Measurements from ENCODE around the gene ATAT1. TPM values are rescaled to one million over a fixed set of nuclear protein-coding genes. Genes with fewer than 3 reads are reported as not detected.
A peak's percentile ranks its signal among the peaks of the same experiment; 100 is the strongest.

The ATAT1 gene
- total RNA-seq, 1 experiment from 2014 or later = 29.4 TPM

DNA sequence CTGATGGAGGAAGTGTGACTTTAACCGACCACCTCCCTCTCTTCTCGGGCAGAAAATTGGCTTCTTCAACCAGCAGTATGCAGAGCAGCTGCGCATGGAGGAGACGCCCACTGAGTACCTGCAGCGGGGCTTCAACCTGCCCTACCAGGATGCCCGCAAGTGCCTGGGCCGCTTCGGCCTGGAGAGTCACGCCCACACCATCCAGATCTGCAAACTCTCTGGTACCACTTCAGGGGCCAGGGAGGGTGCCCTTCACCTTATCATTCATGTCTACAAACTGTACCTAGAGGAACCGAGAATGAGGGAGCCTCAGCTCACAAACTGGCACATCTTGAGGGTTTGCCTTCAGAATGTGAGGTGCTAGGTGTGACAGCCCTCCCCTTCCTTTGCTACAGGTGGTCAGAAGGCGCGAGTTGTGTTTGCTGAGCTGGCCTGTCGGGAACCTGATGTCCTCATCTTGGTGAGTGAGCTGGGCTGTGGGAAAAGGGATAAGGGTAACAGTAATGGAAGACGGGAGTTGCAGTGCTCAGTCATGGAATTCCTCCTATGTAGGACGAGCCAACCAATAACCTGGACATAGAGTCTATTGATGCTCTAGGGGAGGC is 36.8 kb upstream of the ATAT1 start:
- no TSS peak for BruUV-seq (replicated peaks)
- H3K36me3 ChIP-seq (ENCODE audit: low read depth) = peaks cover 39% of the 10 kb centered on the region
- ChIA-PET CTCF (no interaction called here), POLR2A (ENCODE audit: unreplicated experiment) (no interaction called here)
- no peak overlapping the region for H2AFZ ChIP-seq
- no peaks in the 10 kb centered on the region; the same call in 1 of the 2 replicates for H4K20me1 ChIP-seq (ENCODE audit: insufficient read depth)
- peaks cover 47% of the 10 kb centered on the region for H3K4me1 ChIP-seq (replicated peaks; ENCODE audit: insufficient read depth)
- peaks cover 60% of the 10 kb centered on the region for H3F3A ChIP-seq (ENCODE audit: insufficient read depth, low read depth)
- no peaks in the 10 kb centered on the region for H3K27me3 ChIP-seq (ENCODE audit: insufficient read depth, low read depth)
- peak overlapping the region; percentile 62 for H3K4me2 ChIP-seq
- H3K9me2 ChIP-seq (ENCODE audit: insufficient read depth) = no peaks in the 10 kb centered on the region
- intact Hi-C loops (cut with micrococcal nuclease; ENCODE audit: unreplicated experiment) = no loop called here
- no peak for TF ChIP-seq EZH2 (IDR thresholded peaks at IDR 0.05; ENCODE audit: low read depth)
- TF ChIP-seq, protein P1, sequence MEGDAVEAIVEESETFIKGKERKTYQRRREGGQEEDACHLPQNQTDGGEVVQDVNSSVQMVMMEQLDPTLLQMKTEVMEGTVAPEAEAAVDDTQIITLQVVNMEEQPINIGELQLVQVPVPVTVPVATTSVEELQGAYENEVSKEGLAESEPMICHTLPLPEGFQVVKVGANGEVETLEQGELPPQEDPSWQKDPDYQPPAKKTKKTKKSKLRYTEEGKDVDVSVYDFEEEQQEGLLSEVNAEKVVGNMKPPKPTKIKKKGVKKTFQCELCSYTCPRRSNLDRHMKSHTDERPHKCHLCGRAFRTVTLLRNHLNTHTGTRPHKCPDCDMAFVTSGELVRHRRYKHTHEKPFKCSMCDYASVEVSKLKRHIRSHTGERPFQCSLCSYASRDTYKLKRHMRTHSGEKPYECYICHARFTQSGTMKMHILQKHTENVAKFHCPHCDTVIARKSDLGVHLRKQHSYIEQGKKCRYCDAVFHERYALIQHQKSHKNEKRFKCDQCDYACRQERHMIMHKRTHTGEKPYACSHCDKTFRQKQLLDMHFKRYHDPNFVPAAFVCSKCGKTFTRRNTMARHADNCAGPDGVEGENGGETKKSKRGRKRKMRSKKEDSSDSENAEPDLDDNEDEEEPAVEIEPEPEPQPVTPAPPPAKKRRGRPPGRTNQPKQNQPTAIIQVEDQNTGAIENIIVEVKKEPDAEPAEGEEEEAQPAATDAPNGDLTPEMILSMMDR (conservative IDR thresholded peaks at IDR 0.05) = no peak
- no peaks in the 10 kb centered on the region for H3K9me3 ChIP-seq (ENCODE audit: insufficient read depth, low read depth)
- H3K27ac ChIP-seq = peak overlapping the region; percentile 84
- DNase-seq = no peak
- peaks cover 18% of the 10 kb centered on the region for H3K79me2 ChIP-seq (ENCODE audit: low read depth)
- no peak overlapping the region for H3K4me3 ChIP-seq

DNA sequence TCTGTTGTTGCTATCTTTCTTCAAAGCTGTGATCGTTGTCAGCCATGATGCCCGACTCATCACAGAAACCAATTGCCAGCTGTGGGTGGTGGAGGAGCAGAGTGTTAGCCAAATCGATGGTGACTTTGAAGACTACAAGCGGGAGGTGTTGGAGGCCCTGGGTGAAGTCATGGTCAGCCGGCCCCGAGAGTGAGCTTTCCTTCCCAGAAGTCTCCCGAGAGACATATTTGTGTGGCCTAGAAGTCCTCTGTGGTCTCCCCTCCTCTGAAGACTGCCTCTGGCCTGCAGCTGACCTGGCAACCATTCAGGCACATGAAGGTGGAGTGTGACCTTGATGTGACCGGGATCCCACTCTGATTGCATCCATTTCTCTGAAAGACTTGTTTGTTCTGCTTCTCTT is 36.2 kb upstream of the ATAT1 start:
- Histone ChIP-seq H3K27ac (peak overlapping the region; percentile 84), H3K27me3 (ENCODE audit: insufficient read depth, low read depth) (no peaks in the 10 kb centered on the region), H3K4me1 (replicated peaks; ENCODE audit: insufficient read depth) (peaks cover 47% of the 10 kb centered on the region), H3F3A (ENCODE audit: insufficient read depth, low read depth) (peaks cover 65% of the 10 kb centered on the region), H3K4me2 (peak overlapping the region; percentile 62), H2AFZ (no peak overlapping the region), H3K9me3 (ENCODE audit: insufficient read depth, low read depth) (no peaks in the 10 kb centered on the region), H4K20me1 (ENCODE audit: insufficient read depth) (no peaks in the 10 kb centered on the region; the same call in 1 of the 2 replicates), H3K79me2 (ENCODE audit: low read depth) (peaks cover 18% of the 10 kb centered on the region), H3K4me3 (no peak overlapping the region), H3K9me2 (ENCODE audit: insufficient read depth) (no peaks in the 10 kb centered on the region), H3K36me3 (ENCODE audit: low read depth) (peaks cover 40% of the 10 kb centered on the region)
- ChIA-PET CTCF (interaction anchor here (0.6 to 1.3 kb wide), 5 partner anchors 19 to 489 kb away, joined by 3 to 5 read pairs (median 4); partner anchors contain the start of gene ABCF1), POLR2A (ENCODE audit: unreplicated experiment) (interaction anchor here (0.5 to 1.1 kb wide), 8 partner anchors 10 to 377 kb away, joined by 3 to 23 read pairs (median 6); partner anchors contain the start of gene ABCF1)
- TF ChIP-seq EZH2 (IDR thresholded peaks at IDR 0.05; ENCODE audit: low read depth) = no peak
- TF ChIP-seq, protein P1 (conservative IDR thresholded peaks at IDR 0.05) = no peak
- DNase-seq = no peak
- intact Hi-C loops (cut with micrococcal nuclease; ENCODE audit: unreplicated experiment) = no loop called here
- BruUV-seq (replicated peaks) = no TSS peak

DNA sequence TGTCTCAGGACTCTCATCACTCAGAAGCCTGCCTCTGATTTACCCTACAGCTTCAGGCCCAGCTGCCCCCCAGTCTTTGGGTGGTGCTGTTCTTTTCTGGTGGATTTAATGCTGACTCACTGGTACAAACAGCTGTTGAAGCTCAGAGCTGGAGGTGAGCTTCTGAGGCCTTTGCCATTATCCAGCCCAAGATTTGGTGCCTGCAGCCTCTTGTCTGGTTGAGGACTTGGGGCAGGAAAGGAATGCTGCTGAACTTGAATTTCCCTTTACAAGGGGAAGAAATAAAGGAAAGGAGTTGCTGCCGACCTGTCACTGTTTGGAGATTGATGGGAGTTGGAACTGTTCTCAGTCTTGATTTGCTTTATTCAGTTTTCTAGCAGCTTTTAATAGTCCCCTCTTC is 35.7 kb upstream of the ATAT1 start:
- H3F3A ChIP-seq (ENCODE audit: insufficient read depth, low read depth) = peaks cover 66% of the 10 kb centered on the region
- peak overlapping the region; percentile 84 for H3K27ac ChIP-seq
- TF ChIP-seq EZH2 (IDR thresholded peaks at IDR 0.05; ENCODE audit: low read depth) = no peak
- TF ChIP-seq, protein P1 (conservative IDR thresholded peaks at IDR 0.05) = no peak
- intact Hi-C loops (cut with micrococcal nuclease; ENCODE audit: unreplicated experiment) = loop anchor here (1.0 kb wide), 5 partner anchors 20 to 104 kb away; partner anchors contain the start of genes ABCF1, GNL1 and HLA-E
- H4K20me1 ChIP-seq (ENCODE audit: insufficient read depth) = no peaks in the 10 kb centered on the region; the same call in 1 of the 2 replicates
- H3K9me3 ChIP-seq (ENCODE audit: insufficient read depth, low read depth) = no peaks in the 10 kb centered on the region
- H3K4me3 ChIP-seq = no peak overlapping the region
- no peak overlapping the region for H2AFZ ChIP-seq
- POLR2A ChIA-PET (ENCODE audit: unreplicated experiment) = interaction anchor here (0.5 to 1.1 kb wide), 12 partner anchors 10 to 532 kb away, joined by 3 to 23 read pairs (median 6); partner anchors contain the start of gene ABCF1
- CTCF ChIA-PET = interaction anchor here (0.6 to 1.3 kb wide), 6 partner anchors 20 to 489 kb away, joined by 3 to 6 read pairs (median 4); partner anchors contain the start of genes ABCF1 and MRPS18B
- peaks cover 18% of the 10 kb centered on the region for H3K79me2 ChIP-seq (ENCODE audit: low read depth)
- peaks cover 40% of the 10 kb centered on the region for H3K36me3 ChIP-seq (ENCODE audit: low read depth)
- H3K27me3 ChIP-seq (ENCODE audit: insufficient read depth, low read depth) = no peaks in the 10 kb centered on the region
- BruUV-seq (replicated peaks) = no TSS peak
- H3K4me1 ChIP-seq (replicated peaks; ENCODE audit: insufficient read depth) = peaks cover 47% of the 10 kb centered on the region
- DNase-seq = peak; percentile 86 to 98
- peak overlapping the region; percentile 62 for H3K4me2 ChIP-seq
- H3K9me2 ChIP-seq (ENCODE audit: insufficient read depth) = no peaks in the 10 kb centered on the region
